ENCODE measurements around the gene KCNK7. TPM values are rescaled to one million over a fixed set of nuclear protein-coding genes. Genes with fewer than 3 reads are reported as not detected.

KCNK7 gene
- total RNA-seq, 1 donor from 2014 or later = 0.84 TPM

- DNase-seq (ENCODE audit: low read depth) = no peak
- peaks cover 16% of the 10 kb centered on the region for H3K36me3 Mint-ChIP-seq (ENCODE audit: low read depth, unreplicated experiment)
- Histone ChIP-seq H3K27me3 (ENCODE audit: insufficient read depth, low read length) (no peaks in the 10 kb centered on the region), H3K36me3 (ENCODE audit: insufficient read depth, low read length) (peaks cover 17% of the 10 kb centered on the region), H3K9me3 (ENCODE audit: insufficient read depth, low read depth, low read length) (no peaks in the 10 kb centered on the region), H3K4me2 (ENCODE audit: low read length) (peak overlapping the region; percentile 94), H3K4me3 (ENCODE audit: insufficient read depth, low read depth, low read length) (no peak overlapping the region), H3K27ac (ENCODE audit: low read depth, low read length) (no peak overlapping the region), H3K79me2 (ENCODE audit: insufficient read depth, low read length) (peaks cover 43% of the 10 kb centered on the region), H2AFZ (ENCODE audit: low read depth, low read length) (no peak overlapping the region), H4K20me1 (ENCODE audit: insufficient read depth, low read length) (peaks cover 62% of the 10 kb centered on the region), H3K4me1 (ENCODE audit: insufficient read depth, low read length) (peaks cover 38% of the 10 kb centered on the region), H3K9ac (ENCODE audit: low read length) (no peak overlapping the region)
- peaks cover 17% of the 10 kb centered on the region for H3K4me1 Mint-ChIP-seq (ENCODE audit: low read depth, unreplicated experiment)
- peaks cover 27% of the 10 kb centered on the region for H3K27me3 Mint-ChIP-seq (ENCODE audit: low read depth, unreplicated experiment)
- H3K4me3 Mint-ChIP-seq (ENCODE audit: unreplicated experiment) = no peak overlapping the region
- no peak overlapping the region for H3K27ac Mint-ChIP-seq (ENCODE audit: unreplicated experiment)
- FAIRE-seq = no peak
- TF ChIP-seq EZH2 (IDR thresholded peaks at IDR 0.05; ENCODE audit: insufficient read depth, low read length) = no peak
- TF ChIP-seq, protein P1, sequence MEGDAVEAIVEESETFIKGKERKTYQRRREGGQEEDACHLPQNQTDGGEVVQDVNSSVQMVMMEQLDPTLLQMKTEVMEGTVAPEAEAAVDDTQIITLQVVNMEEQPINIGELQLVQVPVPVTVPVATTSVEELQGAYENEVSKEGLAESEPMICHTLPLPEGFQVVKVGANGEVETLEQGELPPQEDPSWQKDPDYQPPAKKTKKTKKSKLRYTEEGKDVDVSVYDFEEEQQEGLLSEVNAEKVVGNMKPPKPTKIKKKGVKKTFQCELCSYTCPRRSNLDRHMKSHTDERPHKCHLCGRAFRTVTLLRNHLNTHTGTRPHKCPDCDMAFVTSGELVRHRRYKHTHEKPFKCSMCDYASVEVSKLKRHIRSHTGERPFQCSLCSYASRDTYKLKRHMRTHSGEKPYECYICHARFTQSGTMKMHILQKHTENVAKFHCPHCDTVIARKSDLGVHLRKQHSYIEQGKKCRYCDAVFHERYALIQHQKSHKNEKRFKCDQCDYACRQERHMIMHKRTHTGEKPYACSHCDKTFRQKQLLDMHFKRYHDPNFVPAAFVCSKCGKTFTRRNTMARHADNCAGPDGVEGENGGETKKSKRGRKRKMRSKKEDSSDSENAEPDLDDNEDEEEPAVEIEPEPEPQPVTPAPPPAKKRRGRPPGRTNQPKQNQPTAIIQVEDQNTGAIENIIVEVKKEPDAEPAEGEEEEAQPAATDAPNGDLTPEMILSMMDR (IDR thresholded peaks at IDR 0.05; ENCODE audit: insufficient read depth, low read depth, low read length) = no peak
- H3K9me3 Mint-ChIP-seq (ENCODE audit: unreplicated experiment) = peaks cover 3% of the 10 kb centered on the region
Measured at GRCh38 chr11:65553301-65554001, 42.1 kb downstream of the KCNK7 start.

DNA sequence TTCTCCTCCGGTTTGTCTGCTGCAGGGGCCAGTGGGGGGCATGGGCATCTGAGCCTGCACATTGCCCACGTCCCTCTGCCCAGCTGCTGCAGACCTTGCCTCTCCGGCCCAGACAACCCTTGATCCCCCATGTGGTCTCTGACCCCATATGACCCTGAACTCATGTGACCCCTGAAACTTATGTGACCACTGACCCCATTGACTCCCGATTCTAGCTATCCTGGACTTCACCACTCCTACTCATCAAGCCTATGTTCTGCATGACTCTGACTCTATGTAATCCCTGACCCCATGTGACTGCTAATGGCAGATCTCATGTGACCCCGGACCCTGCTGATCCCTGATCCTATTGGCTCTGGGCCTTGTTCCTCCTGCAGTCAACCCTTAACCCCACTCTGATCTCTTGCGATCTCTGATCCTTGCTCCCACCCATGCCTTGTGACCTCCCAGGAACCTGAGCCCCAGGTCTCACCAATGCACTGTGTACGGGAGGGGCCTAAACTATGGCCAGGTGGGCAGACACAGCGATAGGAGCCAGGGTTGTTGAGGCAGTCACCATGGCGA lies 43.1 kb downstream of the KCNK7 start:
- no peak overlapping the region for H3K27ac Mint-ChIP-seq (ENCODE audit: unreplicated experiment)
- H4K20me1 ChIP-seq (ENCODE audit: insufficient read depth, low read length) = peaks cover 72% of the 10 kb centered on the region
- peaks cover 42% of the 10 kb centered on the region for H3K79me2 ChIP-seq (ENCODE audit: insufficient read depth, low read length)
- H3K4me1 Mint-ChIP-seq (ENCODE audit: low read depth, unreplicated experiment) = peaks cover 17% of the 10 kb centered on the region
- H3K27ac ChIP-seq (ENCODE audit: low read depth, low read length) = no peak overlapping the region
- H2AFZ ChIP-seq (ENCODE audit: low read depth, low read length) = no peak overlapping the region
- H3K4me2 ChIP-seq (ENCODE audit: low read length) = no peak overlapping the region
- peaks cover 19% of the 10 kb centered on the region for H3K36me3 ChIP-seq (ENCODE audit: insufficient read depth, low read length)
- FAIRE-seq (no peak), DNase-seq (ENCODE audit: low read depth) (no peak)
- H3K4me1 ChIP-seq (ENCODE audit: insufficient read depth, low read length) = peaks cover 38% of the 10 kb centered on the region
- TF ChIP-seq, protein P1 (IDR thresholded peaks at IDR 0.05; ENCODE audit: insufficient read depth, low read depth, low read length) = no peak
- TF ChIP-seq EZH2 (IDR thresholded peaks at IDR 0.05; ENCODE audit: insufficient read depth, low read length) = no peak
- peaks cover 33% of the 10 kb centered on the region for H3K27me3 Mint-ChIP-seq (ENCODE audit: low read depth, unreplicated experiment)
- H3K27me3 ChIP-seq (ENCODE audit: insufficient read depth, low read length) = no peaks in the 10 kb centered on the region
- peaks cover 23% of the 10 kb centered on the region for H3K36me3 Mint-ChIP-seq (ENCODE audit: low read depth, unreplicated experiment)
- H3K4me3 ChIP-seq (ENCODE audit: insufficient read depth, low read depth, low read length) = no peak overlapping the region
- H3K9me3 Mint-ChIP-seq (ENCODE audit: unreplicated experiment) = peaks cover 5% of the 10 kb centered on the region
- no peaks in the 10 kb centered on the region for H3K9me3 ChIP-seq (ENCODE audit: insufficient read depth, low read depth, low read length)
- no peak overlapping the region for H3K9ac ChIP-seq (ENCODE audit: low read length)
- peak overlapping the region; percentile 72 for H3K4me3 Mint-ChIP-seq (ENCODE audit: unreplicated experiment)

Data from astrocyte (in vitro differentiated cells and primary cell).